Right lobe of liver (tissue), 4 donors: ENCODE measurements around the gene UBE2QL1.

Source experiments
- POLR2A ChIP-seq: fragments of 450-650 bp; IDR thresholded peaks from one replicate; pipeline ENCODE4 v1.6.1; 2017; ENCODE audit warnings: antibody characterized with exemption, mild to moderate bottlenecking
- TF ChIP-seq, protein P1 (sequence below), 4 donors: fragments of 200-600 bp in 3 of 4; fragments of 450-650 bp in 1 of 4; IDR thresholded peaks; one replicate each; pipeline versions ENCODE4 v1.5.1 to v1.8.0; 2016 to 2022; ENCODE audit warnings: antibody characterized with exemption in 4 of 4, mild to moderate bottlenecking in 2 of 4
- donor health status: DM: no; HTN: no; CAD: no.
- donor health status: DM: no; HTN: no; CAD: no.
- donor health status: DM: no; HTN: yes; CAD: no.

DNA sequence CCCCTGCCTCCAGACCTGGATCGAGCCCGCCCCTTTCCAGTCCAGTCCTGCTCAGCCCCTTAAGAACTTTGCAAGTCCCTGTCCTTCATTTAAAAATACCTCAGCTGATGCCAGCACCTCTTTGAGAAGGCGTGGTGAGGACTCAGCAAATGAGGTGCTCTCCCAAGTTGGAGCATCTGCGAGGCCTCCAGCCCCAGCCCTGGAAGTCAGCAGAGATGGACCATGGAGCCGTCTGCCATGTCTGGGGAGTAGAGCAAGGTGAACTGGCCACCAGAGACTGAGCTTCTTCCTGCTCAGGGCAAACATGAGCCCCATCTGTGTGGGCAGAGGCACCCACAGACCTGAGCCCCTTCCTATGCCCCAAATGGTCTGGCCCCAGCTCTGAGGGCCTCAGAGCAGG, 71.5 kb downstream of the UBE2QL1 start:
- TF ChIP-seq, protein P1, sequence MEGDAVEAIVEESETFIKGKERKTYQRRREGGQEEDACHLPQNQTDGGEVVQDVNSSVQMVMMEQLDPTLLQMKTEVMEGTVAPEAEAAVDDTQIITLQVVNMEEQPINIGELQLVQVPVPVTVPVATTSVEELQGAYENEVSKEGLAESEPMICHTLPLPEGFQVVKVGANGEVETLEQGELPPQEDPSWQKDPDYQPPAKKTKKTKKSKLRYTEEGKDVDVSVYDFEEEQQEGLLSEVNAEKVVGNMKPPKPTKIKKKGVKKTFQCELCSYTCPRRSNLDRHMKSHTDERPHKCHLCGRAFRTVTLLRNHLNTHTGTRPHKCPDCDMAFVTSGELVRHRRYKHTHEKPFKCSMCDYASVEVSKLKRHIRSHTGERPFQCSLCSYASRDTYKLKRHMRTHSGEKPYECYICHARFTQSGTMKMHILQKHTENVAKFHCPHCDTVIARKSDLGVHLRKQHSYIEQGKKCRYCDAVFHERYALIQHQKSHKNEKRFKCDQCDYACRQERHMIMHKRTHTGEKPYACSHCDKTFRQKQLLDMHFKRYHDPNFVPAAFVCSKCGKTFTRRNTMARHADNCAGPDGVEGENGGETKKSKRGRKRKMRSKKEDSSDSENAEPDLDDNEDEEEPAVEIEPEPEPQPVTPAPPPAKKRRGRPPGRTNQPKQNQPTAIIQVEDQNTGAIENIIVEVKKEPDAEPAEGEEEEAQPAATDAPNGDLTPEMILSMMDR (IDR thresholded peaks at IDR 0.05) = no peak
- no peak for TF ChIP-seq POLR2A
